Stimulated activated CD8-positive, alpha-beta memory T cell treated with anti-CD3 and anti-CD28 coated beads, Interleukin-15, amount 100 ng/mL, for 4 hours (primary cell): ENCODE results near the gene KLF12.
A peak's percentile ranks its signal among the peaks of the same experiment; 100 is the strongest.

Experiments
- DNase-seq, 2 donors: peaks; one replicate each; pipeline ENCODE4 v3.0.0-alpha.2; 2020; ENCODE audit warnings: low read depth in 2 of 2

Gene KLF12

DNA sequence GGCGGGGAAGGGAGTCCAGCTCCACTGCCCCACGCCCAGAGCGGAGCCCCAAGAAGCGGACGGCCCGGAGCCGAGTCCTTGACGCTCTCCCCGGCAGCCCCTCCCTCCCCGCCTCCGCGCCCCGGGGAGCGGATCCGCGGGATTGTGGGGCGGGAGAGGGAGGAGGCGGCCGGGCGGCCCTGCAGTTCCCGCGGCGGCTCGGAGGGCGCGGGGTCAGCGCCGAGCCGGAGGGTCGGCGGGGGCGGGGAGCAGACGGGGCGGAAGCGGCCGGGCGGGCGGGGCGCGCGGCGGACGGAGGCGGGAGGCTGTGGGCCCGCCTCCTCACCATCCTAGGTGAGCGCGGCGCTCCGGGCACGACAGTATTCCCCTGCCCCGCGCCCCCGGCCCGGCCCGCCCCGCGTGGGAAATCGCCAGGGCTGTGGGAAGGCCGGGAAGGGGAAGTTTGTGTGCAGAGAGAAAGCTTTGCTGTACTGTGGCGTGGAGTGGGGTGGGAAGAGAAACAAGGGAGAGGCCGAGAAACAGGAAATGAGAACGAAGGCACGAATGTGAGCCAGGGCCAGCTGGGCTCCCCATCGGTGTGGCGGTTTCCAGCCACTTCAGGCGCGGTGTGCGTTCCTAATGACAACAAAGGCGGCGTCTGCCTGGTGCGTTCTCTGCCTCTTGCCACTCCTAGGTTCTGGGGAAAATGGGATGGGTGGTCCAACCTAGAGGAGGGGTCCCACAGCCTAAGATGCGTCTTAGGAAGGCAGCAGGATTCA, 1.3 kb upstream of the KLF12 start:
- DNase-seq: peak in 1 of 2 donors; percentile 50

DNA sequence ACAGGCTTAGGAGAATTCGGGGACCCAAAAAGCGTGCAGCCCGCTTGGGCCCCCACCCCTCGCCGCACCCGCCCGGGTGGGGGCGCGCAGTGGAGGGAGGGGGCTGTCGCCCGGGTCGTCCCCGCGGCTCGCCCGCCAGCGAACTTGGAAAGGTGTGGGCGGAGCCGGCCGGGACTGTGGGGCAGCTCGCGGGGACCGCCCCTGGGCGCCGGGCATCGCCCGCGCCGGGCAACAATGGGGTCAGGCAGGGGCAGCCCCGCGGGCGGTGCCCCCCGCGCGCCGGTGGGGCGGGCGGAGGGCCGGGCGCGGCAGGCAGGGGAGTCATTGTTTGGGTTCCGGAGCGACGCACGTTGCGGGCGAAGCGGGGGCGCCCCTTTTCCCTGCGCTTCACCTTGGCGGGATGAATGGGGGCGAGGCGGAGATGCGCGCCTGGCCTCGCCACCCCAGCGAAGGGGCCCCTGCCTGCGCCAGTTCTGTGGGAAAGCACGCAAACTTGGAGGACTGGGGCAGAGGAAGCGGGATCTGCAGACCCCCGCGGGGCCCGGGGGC, 647 bp upstream of the KLF12 start:
- peak; percentile 31 to 57 for DNase-seq

DNA sequence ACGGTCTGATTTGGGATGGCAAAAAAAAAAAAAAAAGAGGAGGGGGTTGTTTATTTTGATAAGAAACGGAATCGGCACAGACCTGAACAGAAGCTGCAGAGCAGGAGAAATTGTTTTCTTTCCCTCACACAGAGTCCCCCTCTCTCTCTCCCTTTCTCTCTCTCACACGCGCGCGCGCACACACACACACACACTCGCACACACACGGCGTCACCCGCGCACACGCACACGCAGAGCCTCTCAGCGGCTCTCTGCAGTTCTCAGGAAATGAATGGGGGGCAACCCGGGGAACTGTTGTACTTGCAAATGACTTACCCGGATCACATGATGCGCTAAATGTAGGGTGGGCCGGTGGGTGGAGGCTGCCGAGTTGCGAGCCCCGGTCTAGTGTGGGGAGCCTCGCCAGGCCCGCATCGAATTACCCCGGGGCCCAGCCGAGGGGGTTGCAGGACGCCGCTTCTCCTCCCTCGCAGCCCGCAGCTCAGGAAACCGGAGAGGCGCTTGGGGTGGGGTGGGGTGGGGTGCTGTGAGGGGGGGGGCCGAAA, 475 bp downstream of the KLF12 start:
- peak; percentile 75 to 85 for DNase-seq

DNA sequence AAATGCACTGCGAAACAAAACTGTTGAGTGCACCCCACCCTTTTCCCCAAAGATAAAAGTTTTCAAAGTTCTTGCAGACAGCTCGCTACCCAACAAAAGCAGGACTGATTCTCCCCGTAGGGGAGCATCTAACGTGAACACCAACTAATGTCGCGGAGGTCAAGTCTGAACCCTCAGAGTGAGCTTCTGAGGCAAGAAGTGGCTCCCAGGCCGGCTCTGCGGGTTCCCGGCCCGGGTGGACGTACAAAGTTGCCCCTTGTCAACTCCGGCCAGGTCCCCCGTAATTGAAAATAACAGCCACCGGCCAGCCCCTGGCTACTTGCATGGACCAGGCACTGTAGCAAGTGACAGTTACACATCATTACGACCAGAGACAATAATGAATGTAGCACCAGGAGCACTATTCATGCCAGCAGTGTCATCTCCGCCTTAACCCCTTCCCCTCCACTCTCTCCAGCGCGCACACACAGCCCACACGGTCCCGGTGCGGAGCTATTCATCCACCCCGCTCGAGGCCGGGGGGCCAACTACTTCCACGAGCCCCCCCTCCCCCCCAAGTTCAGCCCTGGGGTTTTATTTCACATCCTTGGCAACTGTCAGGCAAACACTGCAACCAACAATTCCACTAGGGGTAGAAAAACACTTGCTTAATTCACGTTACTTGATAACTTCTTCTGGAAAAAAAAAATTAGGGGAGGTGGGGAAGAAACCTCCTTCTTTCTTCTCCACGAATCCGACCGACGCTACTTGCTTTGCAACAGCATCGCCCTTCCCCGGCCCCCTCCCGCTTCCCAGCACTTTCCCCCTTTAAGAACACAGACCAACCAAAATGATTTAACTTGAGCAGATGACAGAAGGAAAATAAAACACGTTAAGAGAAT, 1.2 kb downstream of the KLF12 start:
- DNase-seq: no peak

DNA sequence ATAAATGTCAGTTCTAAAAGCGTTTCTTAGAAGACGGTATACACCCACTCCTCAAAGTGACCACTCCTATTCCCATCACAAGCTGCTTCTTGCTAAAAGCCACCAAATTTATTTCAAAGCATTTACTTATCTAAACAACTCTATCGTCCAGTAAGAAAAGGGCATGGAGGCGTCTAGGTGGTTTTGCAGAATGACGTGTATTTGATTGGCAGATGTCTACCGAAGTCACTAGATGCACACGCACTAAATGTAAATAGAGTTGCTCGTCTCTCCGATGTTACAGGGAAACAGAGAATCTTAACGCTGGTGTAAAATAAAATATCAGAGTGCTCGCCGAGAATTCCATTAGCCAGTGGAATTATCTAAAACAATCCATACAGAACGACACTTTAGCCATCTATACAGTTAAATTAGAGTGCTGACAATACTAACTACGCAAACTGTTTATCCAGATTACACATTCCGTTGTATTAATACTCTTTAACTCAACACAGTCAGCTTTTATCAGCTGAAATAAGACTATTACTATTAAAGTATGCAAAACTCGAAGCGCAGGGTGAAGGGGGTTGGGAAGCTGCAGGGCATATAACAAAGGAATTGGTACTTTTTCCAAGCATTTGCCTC, 1.9 kb downstream of the KLF12 start:
- no peak for DNase-seq

DNA sequence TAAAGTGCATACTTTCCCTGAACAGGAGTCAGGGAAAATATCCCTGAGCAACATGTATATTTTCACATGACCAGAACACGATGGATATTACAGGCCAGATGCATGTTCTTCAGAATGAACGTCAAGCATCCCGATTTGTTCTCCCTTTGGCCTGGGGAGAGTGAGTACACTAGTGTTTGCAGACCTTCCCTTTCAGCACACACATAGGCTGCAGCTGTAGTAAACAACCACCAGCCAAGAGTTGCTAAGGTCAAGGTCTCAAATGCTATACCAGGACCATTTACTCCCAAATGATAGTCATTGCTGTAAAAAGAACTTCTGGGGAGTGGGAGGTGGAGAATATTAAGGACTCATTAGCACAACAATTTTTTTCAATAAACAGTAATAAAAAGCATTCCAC, 3.0 kb downstream of the KLF12 start:
- DNase-seq: no peak

DNA sequence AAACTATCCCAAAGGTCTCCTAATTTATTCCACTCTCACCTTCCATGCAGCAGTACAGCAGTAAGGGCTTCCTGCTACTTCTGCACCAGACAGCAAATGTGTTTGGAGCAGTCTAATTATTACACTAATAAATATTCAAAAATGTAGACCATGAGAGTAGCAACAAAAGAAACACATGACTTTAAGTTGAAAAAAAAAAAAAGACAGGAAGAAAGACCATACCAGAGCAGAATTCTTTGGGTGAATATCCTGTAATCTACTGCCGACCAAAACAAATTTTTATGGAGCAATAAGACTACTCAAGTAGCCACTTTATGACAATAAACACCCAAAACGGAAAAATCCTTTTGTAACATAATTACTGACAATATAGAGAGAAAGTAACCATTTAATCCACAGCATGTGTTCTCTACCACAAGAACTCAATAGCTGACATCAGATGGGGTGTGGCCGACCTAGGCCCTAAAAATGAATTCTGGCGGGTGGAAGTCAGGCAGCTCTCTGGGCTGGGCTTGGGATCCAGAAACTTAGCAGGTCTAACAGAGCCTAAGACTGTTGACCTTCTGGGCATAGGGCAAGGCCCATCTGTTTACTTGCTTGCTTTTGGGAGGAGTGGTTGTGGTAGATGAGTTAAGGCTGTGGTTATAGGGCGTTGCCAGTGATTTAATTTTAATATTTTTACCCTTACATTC, 4.6 kb downstream of the KLF12 start:
- DNase-seq: no peak

DNA sequence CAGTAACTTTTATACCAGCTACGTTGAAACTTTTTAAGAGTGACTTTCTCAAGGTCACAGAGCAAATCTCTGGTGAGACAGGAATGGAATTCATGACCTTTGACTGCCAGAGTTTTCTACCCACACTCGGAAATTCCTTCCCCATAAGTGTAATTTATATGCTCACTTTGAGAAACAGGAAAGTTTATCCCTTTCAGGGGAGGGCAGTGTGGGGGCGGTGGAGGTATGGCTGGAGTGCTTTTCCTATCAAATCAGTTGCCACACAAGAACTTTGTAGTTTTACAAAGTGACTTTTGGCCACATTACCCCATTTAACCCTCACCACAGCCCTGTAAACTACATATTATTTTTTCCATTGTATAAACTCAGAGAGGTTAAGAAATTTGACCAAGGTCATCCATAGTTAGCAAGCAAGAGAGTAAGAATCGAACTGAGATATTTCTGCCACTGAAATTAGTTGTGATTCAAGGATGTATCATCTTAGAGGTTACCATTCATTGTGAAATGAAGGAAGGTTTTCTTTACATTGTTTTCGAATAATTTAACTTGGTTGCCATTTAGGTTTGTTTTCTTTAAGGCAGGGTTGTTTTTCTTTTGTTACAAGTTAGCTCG, 5.9 kb downstream of the KLF12 start:
- no peak for DNase-seq

DNA sequence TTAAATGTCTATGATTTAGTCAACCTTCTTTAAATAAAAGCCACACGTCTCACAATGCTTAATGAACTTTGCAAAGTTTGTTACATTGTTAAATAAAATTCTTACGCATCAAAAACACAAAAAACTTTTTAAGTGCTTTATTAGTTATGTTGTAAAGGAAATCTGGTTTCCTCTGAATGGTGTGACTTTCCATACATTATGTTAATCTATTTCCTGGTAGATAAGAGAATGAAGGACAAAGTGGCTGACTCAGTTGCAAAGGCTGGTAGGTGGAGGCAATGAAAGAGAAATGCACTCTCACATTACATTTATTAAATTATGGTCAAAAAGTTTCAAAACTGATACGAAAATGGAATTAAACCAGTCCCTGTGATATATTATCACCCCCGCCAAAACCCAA, 15.9 kb downstream of the KLF12 start:
- no peak for DNase-seq

DNA sequence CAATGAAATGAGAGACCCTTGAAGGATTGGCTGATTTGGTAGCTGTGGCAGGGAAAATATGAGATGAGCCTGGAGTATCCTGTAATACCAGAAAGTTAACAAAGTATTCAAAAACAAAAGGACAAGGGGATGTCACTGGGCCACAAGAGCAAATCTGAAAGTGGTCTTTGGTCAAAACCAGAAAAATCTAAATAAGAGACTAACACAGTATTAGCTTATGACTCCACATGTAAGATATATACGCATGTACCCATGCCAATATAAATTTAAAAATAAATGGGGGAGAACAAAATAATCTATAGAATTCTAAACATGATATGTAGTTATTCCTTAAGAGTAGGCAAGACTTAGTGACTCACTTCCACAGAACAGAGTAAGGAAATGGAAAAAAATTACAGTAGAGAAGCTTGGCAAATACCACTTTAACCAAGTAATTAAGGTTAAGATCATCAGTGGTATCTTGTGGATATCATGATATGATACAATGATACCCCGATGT, 16.9 kb downstream of the KLF12 start:
- no peak for DNase-seq

DNA sequence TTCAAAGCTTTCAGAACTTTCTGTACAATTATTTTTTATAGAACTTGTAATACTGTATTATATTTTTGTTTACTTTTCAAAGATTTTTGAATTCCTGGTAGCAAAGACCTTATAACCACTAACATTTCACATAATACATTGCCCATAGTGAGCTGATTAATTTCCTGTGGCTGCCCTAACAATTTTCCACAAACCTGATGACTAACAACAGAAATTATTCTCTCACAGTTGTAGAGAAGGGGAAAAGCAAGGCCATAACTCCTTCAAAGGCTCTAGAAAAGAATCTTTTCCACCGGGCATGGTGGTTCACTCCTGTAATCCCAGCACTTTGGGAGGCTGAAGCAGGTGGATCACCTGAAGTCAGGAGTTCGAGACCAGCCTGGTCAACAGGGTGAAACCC, 19.1 kb downstream of the KLF12 start:
- DNase-seq: no peak

DNA sequence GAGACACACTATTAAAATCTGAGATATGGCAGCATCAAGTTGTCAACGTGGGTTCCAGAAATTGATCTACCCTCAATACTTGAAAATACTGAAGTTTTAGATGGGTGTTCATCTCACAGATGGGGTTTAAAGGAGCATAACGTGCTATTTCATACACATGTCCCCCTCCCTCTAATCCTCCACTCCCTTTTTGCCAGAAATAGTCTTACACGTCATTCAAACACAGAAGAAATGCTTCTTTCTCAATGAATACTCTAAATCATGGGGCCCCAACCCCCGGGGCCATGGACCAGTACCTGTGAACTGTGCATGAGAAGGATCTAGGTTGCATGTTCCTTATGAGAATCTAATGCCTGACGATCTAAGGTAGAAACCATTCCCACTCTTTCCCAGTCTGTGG, 19.6 kb downstream of the KLF12 start:
- DNase-seq: no peak

DNA sequence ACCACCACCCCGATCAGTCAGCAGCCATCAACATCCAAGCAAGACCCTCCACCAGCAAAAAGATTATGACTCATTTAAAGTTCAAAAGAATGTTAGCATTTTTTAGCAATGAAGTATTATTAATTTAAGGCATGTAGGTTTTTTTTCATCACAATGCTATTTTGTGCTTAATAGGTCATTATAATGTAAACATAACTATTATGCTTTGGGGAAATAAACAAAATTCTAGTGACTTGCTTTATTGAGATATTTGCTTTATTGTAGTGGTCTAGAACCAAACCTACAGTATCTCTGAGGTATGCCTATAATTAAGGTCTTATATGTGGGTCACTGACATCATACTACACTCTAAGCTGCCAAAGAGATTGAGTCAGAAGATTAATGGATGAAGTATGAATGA, 20.0 kb downstream of the KLF12 start:
- DNase-seq: no peak

DNA sequence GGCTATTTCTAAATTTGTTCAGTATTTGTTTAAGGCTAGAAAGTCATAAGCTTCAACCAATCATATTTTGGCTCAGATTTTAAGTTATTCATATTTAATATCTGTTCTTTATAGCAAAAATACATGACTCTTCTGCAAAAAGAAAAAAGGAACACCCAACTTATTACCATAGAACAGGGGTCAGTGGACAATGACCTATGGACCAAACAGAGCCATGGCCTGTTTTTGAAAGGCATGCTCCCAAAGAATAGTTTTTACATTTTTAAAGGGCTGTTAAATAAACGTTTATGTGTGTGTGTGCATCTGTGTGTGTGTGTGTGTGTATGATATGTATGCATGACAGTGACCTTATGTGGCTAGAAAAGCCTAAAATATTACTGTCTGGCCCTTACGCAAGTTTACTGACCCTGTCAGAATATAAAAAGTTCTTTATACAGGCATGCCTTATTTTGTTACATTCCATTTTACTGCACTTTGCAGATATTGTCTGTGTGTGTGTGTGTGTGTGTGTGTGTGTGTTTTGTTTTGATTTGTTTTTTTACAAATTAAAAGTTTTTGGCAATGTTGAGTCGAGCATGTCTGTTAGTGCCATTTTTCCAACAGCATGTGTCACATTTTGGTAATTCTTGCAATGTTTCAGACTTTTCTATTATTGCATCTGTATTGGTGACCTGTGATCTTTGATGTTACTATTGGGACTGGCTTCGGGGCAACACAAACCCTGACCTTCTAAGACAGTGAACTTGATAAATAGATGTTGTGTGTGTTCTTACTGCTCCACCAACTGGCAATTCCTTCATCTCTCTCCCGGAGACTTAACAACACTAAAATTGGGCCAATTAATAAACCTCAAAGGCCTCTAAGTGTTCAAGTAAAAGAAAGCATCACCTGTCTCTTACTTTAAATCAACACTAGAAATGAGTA, 22.0 kb downstream of the KLF12 start:
- no peak for DNase-seq

DNA sequence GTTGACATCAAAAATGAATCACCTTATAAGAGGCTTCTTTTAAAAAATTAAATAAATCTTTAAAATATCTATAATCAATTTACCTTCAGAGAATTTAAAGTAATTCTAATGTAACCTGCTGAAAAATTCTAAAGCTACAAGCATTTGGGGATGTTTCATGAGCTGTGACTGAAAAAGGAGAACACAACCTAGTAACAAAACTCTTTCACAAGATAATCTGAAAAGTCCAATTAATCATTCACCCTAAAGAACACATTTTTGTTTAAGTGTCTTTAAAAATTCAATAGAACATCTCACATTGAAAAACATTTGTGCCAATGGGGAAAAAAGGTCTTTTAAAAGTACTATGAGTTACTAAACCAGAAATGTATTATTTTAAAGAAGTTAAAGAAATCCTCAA, 22.8 kb downstream of the KLF12 start:
- no peak for DNase-seq

DNA sequence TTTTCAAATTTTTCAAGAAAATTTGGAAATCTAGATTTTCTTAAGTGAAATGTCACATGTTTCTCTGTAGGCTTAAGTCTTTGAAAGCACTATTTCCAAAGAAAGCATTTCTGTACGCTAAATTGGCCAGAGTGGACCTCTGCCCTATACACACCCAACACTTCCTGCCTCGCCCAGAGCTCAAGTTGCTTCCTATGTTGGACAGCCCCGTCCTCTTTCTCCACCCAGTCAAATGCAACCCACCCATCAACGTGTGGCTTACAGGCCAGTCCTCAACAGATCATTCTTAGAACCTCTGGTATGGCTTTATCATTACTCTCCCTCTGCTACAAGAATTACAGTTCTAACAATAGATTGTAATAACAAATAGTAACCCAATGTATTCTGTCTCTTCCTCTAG, 24.2 kb downstream of the KLF12 start:
- no peak for DNase-seq

DNA sequence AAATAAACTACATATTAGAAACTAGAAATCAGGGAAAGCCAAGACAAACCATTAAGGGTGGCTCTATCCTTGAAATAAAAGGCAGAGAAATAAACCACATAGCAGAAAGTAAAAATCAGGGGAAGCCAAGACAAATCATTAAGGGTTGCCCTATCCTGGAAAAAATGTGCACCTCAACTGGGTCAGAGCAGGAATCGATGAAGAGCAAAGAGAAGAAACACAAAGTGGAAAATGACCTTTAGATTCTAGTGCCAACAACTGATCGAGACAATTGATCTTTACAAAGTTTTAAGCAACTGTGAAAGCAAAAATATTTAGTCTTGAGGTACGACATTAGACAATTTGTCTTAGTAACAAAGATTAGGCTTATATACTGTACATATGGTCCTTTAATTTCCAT, 26.6 kb downstream of the KLF12 start:
- no peak for DNase-seq

DNA sequence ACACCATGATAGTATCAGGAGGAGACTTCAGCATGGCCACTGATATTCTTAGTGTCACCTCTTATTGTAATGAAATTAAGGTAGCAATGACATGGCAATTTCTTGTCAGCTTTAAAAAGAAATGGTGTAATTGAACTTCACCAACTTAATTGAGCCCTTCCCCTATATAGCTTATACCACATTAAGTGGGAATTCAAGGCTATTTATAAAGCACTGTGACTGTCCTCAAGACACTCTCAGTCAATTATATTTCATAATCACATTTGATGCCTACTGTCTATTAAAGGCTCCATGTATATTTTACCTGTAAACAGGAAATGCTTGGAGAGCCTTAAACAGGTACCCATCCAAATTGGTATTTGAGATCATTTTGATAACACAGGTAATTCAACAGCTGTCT, 28.3 kb downstream of the KLF12 start:
- no peak for DNase-seq

DNA sequence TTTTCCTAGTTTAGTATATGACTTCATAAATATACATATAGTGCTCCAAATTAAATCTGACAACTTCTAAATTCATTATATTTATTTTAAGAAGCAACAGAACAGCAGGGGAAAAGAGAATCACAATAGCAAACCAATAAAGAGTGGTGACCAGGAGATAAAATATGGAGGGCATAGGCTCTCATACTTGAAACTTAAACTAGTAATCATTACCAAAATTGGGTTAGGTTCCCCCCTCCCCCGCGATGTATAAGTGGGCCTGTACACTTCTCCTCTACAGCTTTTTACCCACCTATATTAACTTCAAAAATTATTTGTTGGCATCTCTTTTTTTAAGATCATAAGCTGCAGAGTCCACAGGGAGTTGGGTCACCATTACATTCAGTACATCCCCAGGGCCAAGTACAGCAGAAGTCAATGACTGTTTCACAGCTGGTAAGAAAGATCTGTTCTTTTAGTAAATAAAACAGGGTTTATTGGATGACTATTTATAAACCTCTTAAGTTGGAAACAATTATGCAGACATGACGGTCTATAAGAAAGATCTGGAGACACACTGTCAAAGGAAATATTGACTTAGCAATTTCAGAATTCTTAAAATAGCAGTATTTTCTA, 29.4 kb downstream of the KLF12 start:
- DNase-seq: no peak
